H1 (cell line): ENCODE data around the gene PTPRT. TPM values are rescaled to one million over a fixed set of nuclear protein-coding genes. Genes with fewer than 3 reads are reported as not detected.

Experiments
- ASH2L ChIP-seq: fragments of 200-600, 300-600 bp; sonication (generic); IDR thresholded peaks from one replicate; pipeline ENCODE4 v1.7.1; 2017; ENCODE audit warnings: low read length
- CBX5 ChIP-seq: fragments of 300-800, 300-1000 bp; sonication (generic); IDR thresholded peaks from 2 replicates; pipeline ENCODE4 v1.7.1; 2016; ENCODE audit warnings: antibody characterized with exemption, low read length, low read depth
- CHD7 ChIP-seq: fragments of 300-600 bp; sonication (generic); IDR thresholded peaks from 2 replicates; pipeline ENCODE4 v1.7.1; 2012; ENCODE audit warnings: low read length, moderate library complexity, mild to moderate bottlenecking, inconsistent platforms; ENCODE audit not compliant: insufficient replicate concordance
- EP300 ChIP-seq, 2 experiments: IDR thresholded peaks; 1 replicate in 1 of 2; 2 replicates in 1 of 2; pipeline ENCODE4 v1.6.1; 2011 to 2012; ENCODE audit warnings: low read depth in 2 of 2, low read length in 2 of 2, mild to moderate bottlenecking in 2 of 2, borderline replicate concordance in 1 of 2, inconsistent platforms in 1 of 2, moderate library complexity in 1 of 2
- RNF2 ChIP-seq: fragments of 200-900, 300-1000 bp; sonication (generic); IDR thresholded peaks from 2 replicates; pipeline ENCODE4 v1.7.1; 2016; ENCODE audit warnings: borderline replicate concordance, low read depth, mild to moderate bottlenecking, antibody characterized with exemption, low read length; ENCODE audit not compliant: poor library complexity, severe bottlenecking; ENCODE audit errors: missing control alignments
- SIX5 ChIP-seq: IDR thresholded peaks from 2 replicates; pipeline ENCODE4 v1.6.1; 2011; ENCODE audit warnings: mild to moderate bottlenecking, low read depth, low read length
- polyA plus RNA-seq, 7 experiments: library from polyadenylated mRNA; depleted of rRNA in 3 of 7; stranded (reverse) in 5 of 7; unstranded in 2 of 7; fragments of >200 nt in 5 of 7; fragments of 200-250 nt in 2 of 7; gene quantifications; 1 replicate in 5 of 7; 2 replicates in 1 of 7; 4 replicates in 1 of 7; pipeline versions ENCODE4 v1.2.1 to v1.2.3, GENCODE V29; 2011 to 2013; ENCODE audit warnings: missing spikeins in 2 of 7, mixed read lengths in 2 of 7
- total RNA-seq: library from RNA; stranded (reverse); fragmentation: NEBNext Ultra II Directional; extraction: Animal tissue kit (Norgen Biotek cat#: 25700); gene quantifications from 2 replicates; pipeline ENCODE4 v1.2.1, GENCODE V29; 2021

Gene PTPRT
- total and polyA plus RNA-seq, 2 of the 8 experiments (the other 6 are each of a cell fraction or from before 2014, with no cell fraction given): 0.33 to 1.8 TPM

- TF ChIP-seq EP300 (IDR thresholded peaks at IDR 0.05; ENCODE audit: borderline replicate concordance in 1 of 2, low read depth in 2 of 2, low read length in 2 of 2): no peak
- TF ChIP-seq RNF2: no peak
- no peak for TF ChIP-seq ASH2L
- TF ChIP-seq SIX5: no peak
- TF ChIP-seq CHD7: no peak
- no peak for TF ChIP-seq CBX5
These were observed 894.1 kb downstream of the PTPRT start (continued) for GRCh38 chr20:42295592-42295991.
